Peyer's patch (tissue), 4 donors: Measurements from ENCODE around the gene DBNDD1.

Experiments used
- POLR2A ChIP-seq, 2 donors: fragments of 450-650 bp; IDR thresholded peaks; one replicate each; pipeline ENCODE4 v1.5.1; 2017; ENCODE audit warnings: antibody characterized with exemption in 2 of 2, mild to moderate bottlenecking in 2 of 2, moderate library complexity in 2 of 2
- TF ChIP-seq, protein P1 (sequence below), 6 experiments: fragments of 450-650 bp in 4 of 6; fragments of 200-600 bp in 2 of 6; sonication (generic) in 1 of 6; IDR thresholded peaks; one replicate each; pipeline ENCODE4 v1.5.1; 2017 to 2019; ENCODE audit warnings: antibody characterized with exemption in 6 of 6, mild to moderate bottlenecking in 3 of 6, moderate library complexity in 1 of 6

GRCh38 chr16:90008708-90009145 lies 10.5 kb downstream of the DBNDD1 start:
- TF ChIP-seq POLR2A (IDR thresholded peaks at IDR 0.05), result no peak
- TF ChIP-seq, protein P1, sequence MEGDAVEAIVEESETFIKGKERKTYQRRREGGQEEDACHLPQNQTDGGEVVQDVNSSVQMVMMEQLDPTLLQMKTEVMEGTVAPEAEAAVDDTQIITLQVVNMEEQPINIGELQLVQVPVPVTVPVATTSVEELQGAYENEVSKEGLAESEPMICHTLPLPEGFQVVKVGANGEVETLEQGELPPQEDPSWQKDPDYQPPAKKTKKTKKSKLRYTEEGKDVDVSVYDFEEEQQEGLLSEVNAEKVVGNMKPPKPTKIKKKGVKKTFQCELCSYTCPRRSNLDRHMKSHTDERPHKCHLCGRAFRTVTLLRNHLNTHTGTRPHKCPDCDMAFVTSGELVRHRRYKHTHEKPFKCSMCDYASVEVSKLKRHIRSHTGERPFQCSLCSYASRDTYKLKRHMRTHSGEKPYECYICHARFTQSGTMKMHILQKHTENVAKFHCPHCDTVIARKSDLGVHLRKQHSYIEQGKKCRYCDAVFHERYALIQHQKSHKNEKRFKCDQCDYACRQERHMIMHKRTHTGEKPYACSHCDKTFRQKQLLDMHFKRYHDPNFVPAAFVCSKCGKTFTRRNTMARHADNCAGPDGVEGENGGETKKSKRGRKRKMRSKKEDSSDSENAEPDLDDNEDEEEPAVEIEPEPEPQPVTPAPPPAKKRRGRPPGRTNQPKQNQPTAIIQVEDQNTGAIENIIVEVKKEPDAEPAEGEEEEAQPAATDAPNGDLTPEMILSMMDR (IDR thresholded peaks at IDR 0.05), result no peak
